IMR-90 (cell line): Measurements from ENCODE around the gene CAVIN4. TPM values are rescaled to one million over a fixed set of nuclear protein-coding genes. Genes with fewer than 3 reads are reported as not detected.

Experiments
- ATAC-seq: fragments of 200-7000 bp; cut with Tn5 transposase; 2 replicates; pipeline ENCODE4 v1.9.1; 2020; ENCODE audit warnings: low read depth, mild to moderate bottlenecking, moderate library complexity
- Bru-seq: library from RNA; stranded (reverse); fragments of 400-500 nt; gene quantifications from one replicate; lab custom pipeline; 2021; lab: Mats Ljungman, UMichigan
- BruChase-seq, 2 experiments: library from RNA; stranded (reverse); fragments of 400-500 nt; gene quantifications; one replicate each; lab custom pipeline; 2021; lab: Mats Ljungman, UMichigan
- BruUV-seq: library from RNA; stranded (reverse); fragments of 400-500 nt; replicated peaks from 2 replicates; lab custom pipeline; 2021; lab: Mats Ljungman, UMichigan
- CTCF ChIA-PET: fragments of 300-600 bp; formaldehyde crosslinking; extraction: SDS; loops from one replicate; lab custom pipeline; 2021; ENCODE audit warnings: antibody characterized with exemption; lab: Yijun Ruan, JAX
- POLR2A ChIA-PET: fragments of 300-600 bp; sonication (Branson Sonifier 250); formaldehyde crosslinking; loops from one replicate; lab custom pipeline; 2022; ENCODE audit warnings: antibody characterized with exemption; ENCODE audit not compliant: unreplicated experiment; lab: Charles Lee
- DNase-seq: peaks from one replicate; pipeline ENCODE4 v3.0.0; 2013
- H2AFZ ChIP-seq: replicated peaks from 2 replicates; pipeline ENCODE3; 2013; ENCODE audit warnings: low read length, mild to moderate bottlenecking; ENCODE audit not compliant: poor library complexity
- H2AK5ac ChIP-seq: 2 replicates; pipeline ENCODE4 v1.6.1; 2013; ENCODE audit warnings: low read depth, low read length, inconsistent platforms
- H2AK9ac ChIP-seq: replicated peaks from 2 replicates; pipeline ENCODE3; 2013; ENCODE audit warnings: mild to moderate bottlenecking, low read depth, low read length, moderate library complexity; ENCODE audit not compliant: poor library complexity
- H2BK120ac ChIP-seq: 2 replicates; pipeline ENCODE4 v1.6.1; 2013; ENCODE audit warnings: low read depth, low read length, inconsistent platforms
- H2BK15ac ChIP-seq: 3 replicates; pipeline ENCODE4 v1.6.1; 2013; ENCODE audit warnings: low read depth, low read length, inconsistent platforms
- H2BK20ac ChIP-seq: 2 replicates; pipeline ENCODE4 v1.6.1; 2013; ENCODE audit warnings: low read depth, mild to moderate bottlenecking, inconsistent platforms, low read length, moderate library complexity
- H2BK5ac ChIP-seq: 2 replicates; pipeline ENCODE4 v1.6.1; 2013; ENCODE audit warnings: mild to moderate bottlenecking, low read depth, low read length, inconsistent platforms; ENCODE audit not compliant: poor library complexity, severe bottlenecking
- H3K14ac ChIP-seq: replicated peaks from 2 replicates; pipeline ENCODE4 v1.6.1; 2013; ENCODE audit warnings: low read depth, low read length, inconsistent platforms
- H3K18ac ChIP-seq: 2 replicates; pipeline ENCODE4 v1.6.1; 2013; ENCODE audit warnings: low read depth, low read length, control low read depth
- H3K23ac ChIP-seq: 2 replicates; pipeline ENCODE4 v1.6.1; 2013; ENCODE audit warnings: low read depth, low read length, inconsistent platforms
- H3K27ac ChIP-seq: 2 replicates; pipeline ENCODE4 v1.5.1; 2013; ENCODE audit warnings: mild to moderate bottlenecking, control low read depth, low read length; ENCODE audit not compliant: insufficient read depth
- H3K27me3 ChIP-seq: 2 replicates; pipeline ENCODE4 v1.6.1; 2013; ENCODE audit warnings: low read length; ENCODE audit not compliant: control insufficient read depth, insufficient read depth
- H3K36me3 ChIP-seq: 2 replicates; pipeline ENCODE4 v1.6.1; 2013; ENCODE audit warnings: low read length, mixed read lengths; ENCODE audit not compliant: control insufficient read depth, insufficient read depth
- H3K4ac ChIP-seq: 2 replicates; pipeline ENCODE4 v1.6.1; 2013; ENCODE audit warnings: low read depth, low read length, inconsistent platforms
- H3K4me1 ChIP-seq: 2 replicates; pipeline ENCODE4 v1.6.1; 2013; ENCODE audit warnings: low read length, mixed read lengths; ENCODE audit not compliant: control insufficient read depth, insufficient read depth
- H3K4me2 ChIP-seq: 2 replicates; pipeline ENCODE4 v1.6.1; 2013; ENCODE audit warnings: low read depth, mild to moderate bottlenecking, control low read depth, low read length, moderate library complexity
- H3K4me3 ChIP-seq: 2 replicates; pipeline ENCODE4 v1.5.1; 2013; ENCODE audit warnings: low read depth, mild to moderate bottlenecking, control low read depth, low read length, moderate library complexity; ENCODE audit not compliant: insufficient read depth
- H3K56ac ChIP-seq: 2 replicates; pipeline ENCODE4 v1.6.1; 2013; ENCODE audit warnings: low read length, inconsistent platforms; ENCODE audit not compliant: insufficient read depth; ENCODE audit errors: extremely low read depth
- H3K79me1 ChIP-seq, 2 experiments: 2 replicates each; pipeline ENCODE4 v1.6.1; 2013; ENCODE audit warnings: low read length in 2 of 2, inconsistent platforms in 1 of 2, low read depth in 1 of 2
- H3K9ac ChIP-seq: 2 replicates; pipeline ENCODE4 v1.6.1; 2013; ENCODE audit warnings: low read depth, low read length, control low read depth
- H3K9me1 ChIP-seq: 2 replicates; pipeline ENCODE4 v1.6.1; 2013; ENCODE audit warnings: low read length, inconsistent platforms; ENCODE audit not compliant: insufficient read depth
- H3K9me3 ChIP-seq: 2 replicates; pipeline ENCODE4 v1.6.1; 2013; ENCODE audit warnings: low read length; ENCODE audit not compliant: control insufficient read depth, insufficient read depth
- H4K20me1 ChIP-seq: 2 replicates; pipeline ENCODE4 v1.6.1; 2013; ENCODE audit warnings: low read length, inconsistent platforms; ENCODE audit not compliant: insufficient read depth
- H4K5ac ChIP-seq: 2 replicates; pipeline ENCODE4 v1.6.1; 2013; ENCODE audit warnings: mild to moderate bottlenecking, low read depth, low read length, control low read depth
- H4K8ac ChIP-seq, 2 experiments: 2 replicates each; pipeline ENCODE4 v1.6.1; 2013; ENCODE audit warnings: low read depth in 2 of 2, low read length in 2 of 2, control low read depth in 1 of 2, inconsistent platforms in 1 of 2
- H4K91ac ChIP-seq: 2 replicates; pipeline ENCODE4 v1.6.1; 2013; ENCODE audit warnings: low read depth, low read length, inconsistent platforms; ENCODE audit not compliant: insufficient read depth
- CEBPB ChIP-seq: IDR thresholded peaks from 2 replicates; pipeline ENCODE4 v1.6.1; 2012; ENCODE audit warnings: low read depth, low read length, improper control_type of control experiment
- FOS ChIP-seq: fragments of 150-350 bp; IDR thresholded peaks from 2 replicates; pipeline ENCODE4 v1.6.1; 2016; ENCODE audit warnings: low read depth, low read length
- MAZ ChIP-seq: IDR thresholded peaks from 2 replicates; pipeline ENCODE4 v1.6.1; 2012; ENCODE audit warnings: low read depth, mild to moderate bottlenecking, low read length, improper control_type of control experiment, moderate library complexity, borderline replicate concordance
- MXI1 ChIP-seq: IDR thresholded peaks from 2 replicates; pipeline ENCODE4 v1.6.1; 2012; ENCODE audit warnings: low read depth, mild to moderate bottlenecking, low read length, moderate library complexity, borderline replicate concordance
- NFE2L2 ChIP-seq: fragments of 150-350 bp; IDR thresholded peaks from 2 replicates; pipeline ENCODE4 v1.6.1; 2016; ENCODE audit warnings: low read depth, mild to moderate bottlenecking, low read length
- RAD21 ChIP-seq: IDR thresholded peaks from 2 replicates; pipeline ENCODE4 v1.6.1; 2012; ENCODE audit warnings: low read length, improper control_type of control experiment
- RCOR1 ChIP-seq: IDR thresholded peaks from 2 replicates; pipeline ENCODE4 v1.6.1; 2012; ENCODE audit warnings: mild to moderate bottlenecking, low read length, improper control_type of control experiment; ENCODE audit not compliant: insufficient replicate concordance
- RFX5 ChIP-seq: IDR thresholded peaks from 2 replicates; pipeline ENCODE4 v1.8.0; 2012; ENCODE audit warnings: low read depth, mild to moderate bottlenecking, low read length, moderate library complexity
- SMC3 ChIP-seq: fragments of 150-350 bp; IDR thresholded peaks from 2 replicates; pipeline ENCODE4 v1.6.1; 2016; ENCODE audit warnings: low read depth, mild to moderate bottlenecking, antibody characterized with exemption, low read length, moderate library complexity
- WGBS, 2 experiments: methylation state at CpG; one replicate each; pipeline versions ENCODE4 v1.1.5 to v1.1.7; 2013; ENCODE audit warnings: missing lambda C conversion rate in 2 of 2; ENCODE audit not compliant: insufficient read length in 1 of 2; ENCODE audit errors: extremely low coverage in 2 of 2; 5-methylcytosine and 5-hydroxymethylcytosine counted together
- dilution Hi-C: fragments of 300-500 bp; cut with HindIII; formaldehyde crosslinking; loops from one replicate; pipeline ENCODE4 v1.14.3; 2018; ENCODE audit warnings: low sequenced_read_pairs; ENCODE audit not compliant: unreplicated experiment
- in situ Hi-C: fragments of 300-500 bp; cut with MboI; formaldehyde crosslinking; loops from 3 replicates; pipeline ENCODE4 v1.14.3; 2019; ENCODE audit warnings: low sequenced_read_pairs, inconsistent platforms, mixed read lengths
- intact Hi-C: fragments of 100-400 bp; cut with micrococcal nuclease; formaldehyde crosslinking; loops from 2 replicates; pipeline ENCODE4 v1.10.0; 2022
- long read RNA-seq: library from polyadenylated mRNA; unstranded; transcript quantifications from one replicate; pipeline ENCODE4 v2.0.0, GENCODE V29; 2021; ENCODE audit not compliant: unreplicated experiment
- polyA plus RNA-seq, 3 experiments: library from polyadenylated mRNA; depleted of rRNA; stranded (reverse); fragments of >200 nt; gene quantifications; 2 replicates each; pipeline ENCODE4 v1.2.3, GENCODE V29; 2012; ENCODE audit warnings: low replicate concordance in 1 of 3
- total RNA-seq: library from RNA; depleted of rRNA; stranded (reverse); fragments of >200 nt; gene quantifications from 2 replicates; pipeline ENCODE4 v1.2.3, GENCODE V29; 2012; rRNA removed
- TF ChIP-seq, protein P1 (sequence below): conservative IDR thresholded peaks from 2 replicates; pipeline ENCODE4 v1.5.1; 2012; ENCODE audit warnings: mild to moderate bottlenecking, low read depth, low read length, improper control_type of control experiment
- TF ChIP-seq, protein P2 (sequence below): fragments of 150-350 bp; IDR thresholded peaks from 2 replicates; pipeline ENCODE4 v1.6.1; 2016; ENCODE audit warnings: low read depth, mild to moderate bottlenecking, low read length, moderate library complexity, borderline replicate concordance

Gene CAVIN4, protein sequence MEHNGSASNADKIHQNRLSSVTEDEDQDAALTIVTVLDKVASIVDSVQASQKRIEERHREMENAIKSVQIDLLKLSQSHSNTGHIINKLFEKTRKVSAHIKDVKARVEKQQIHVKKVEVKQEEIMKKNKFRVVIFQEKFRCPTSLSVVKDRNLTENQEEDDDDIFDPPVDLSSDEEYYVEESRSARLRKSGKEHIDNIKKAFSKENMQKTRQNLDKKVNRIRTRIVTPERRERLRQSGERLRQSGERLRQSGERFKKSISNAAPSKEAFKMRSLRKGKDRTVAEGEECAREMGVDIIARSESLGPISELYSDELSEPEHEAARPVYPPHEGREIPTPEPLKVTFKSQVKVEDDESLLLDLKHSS
- 2.2 and 4.2 TPM in 2 replicates for total RNA-seq
- polyA plus RNA-seq (2012; rRNA removed): 2.3 and 2.6 TPM in 2 replicates
- polyA plus RNA-seq (2012; cell fraction: cytosol; rRNA removed): 0.29 and 0.53 TPM in 2 replicates
- polyA plus RNA-seq (2012; cell fraction: nucleus; rRNA removed; ENCODE audit: low replicate concordance): 0.54 and 2.8 TPM in 2 replicates
- Bru-seq, nascent RNA: percentile 71 among the genes with signal in this experiment
- BruChase-seq, experiment 1, labeled RNA remaining after a 6-hour chase: percentile 65 among the genes with signal in this experiment
- percentile 65 among the genes with signal in this experiment for BruChase-seq, experiment 2, labeled RNA remaining after a 2-hour chase
- long read RNA-seq: 0 reads

DNA sequence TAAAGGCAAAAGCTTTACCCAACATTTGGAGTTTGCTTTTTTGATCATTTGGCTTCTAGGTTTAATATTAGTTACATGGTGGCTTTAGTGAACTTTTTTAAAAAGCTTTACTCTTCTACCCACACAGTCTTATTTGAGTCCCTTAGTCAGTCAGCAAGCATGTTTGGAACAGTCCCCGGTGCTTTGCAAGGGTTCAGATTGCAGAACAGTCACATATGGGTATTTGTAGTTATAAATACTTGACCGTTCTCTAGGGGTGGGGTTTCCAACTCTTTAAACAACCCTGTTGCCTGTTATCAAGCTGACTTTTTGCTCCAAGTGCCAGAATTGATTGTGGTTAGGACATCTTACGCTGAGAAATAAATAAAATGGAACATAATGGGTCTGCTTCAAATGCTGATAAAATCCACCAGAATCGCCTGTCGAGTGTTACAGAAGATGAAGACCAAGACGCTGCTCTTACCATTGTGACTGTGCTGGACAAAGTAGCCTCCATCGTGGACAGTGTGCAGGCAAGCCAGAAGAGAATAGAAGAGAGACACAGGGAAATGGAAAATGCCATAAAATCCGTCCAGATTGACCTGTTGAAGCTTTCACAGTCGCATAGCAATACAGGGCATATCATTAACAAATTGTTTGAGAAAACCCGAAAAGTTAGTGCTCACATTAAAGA is at the start of gene CAVIN4:
Gene CAVIN4 (plus strand): TSS at position 304 of the 673 bp plus-strand sequence. CDS start 65 bp downstream, at position 369.
- Histone ChIP-seq H2AFZ (no peak within 1 kb of the TSS), H3K14ac (no peak within 1 kb of the TSS), H4K20me1 (no peaks in the 10 kb centered on the region), H3K4me2 (peak within 1 kb of the TSS; percentile 35), H3K27ac (peak within 1 kb of the TSS; percentile 3; the same call in 1 of the 2 replicates), H3K4me3 (no peak within 1 kb of the TSS), H3K27me3 (no peaks in the 10 kb centered on the region), H2BK120ac (peak within 1 kb of the TSS; percentile 22), H3K4me1 (peaks cover 13% of the 10 kb centered on the region), H4K91ac (no peak within 1 kb of the TSS; the same call in 1 of the 2 replicates), H4K5ac (no peak within 1 kb of the TSS; the same call in 1 of the 2 replicates), H3K36me3 (no peaks in the 10 kb centered on the region), H3K4ac (peak within 1 kb of the TSS; percentile 53), H2AK5ac (0 out of 2 replicates have a peak within 1 kb of the TSS, but pooled peaks have one; percentile 1), H2AK9ac (no peak within 1 kb of the TSS), H3K79me1 (peaks cover 4 to 7% of the 10 kb centered on the region in 2 experiments; a peak in 3 of 4 replicates), H3K56ac (no peak within 1 kb of the TSS), H2BK5ac (peak within 1 kb of the TSS; percentile 56), H3K9ac (no peak within 1 kb of the TSS), H2BK20ac (peak within 1 kb of the TSS; percentile 61; the same call in 1 of the 2 replicates), H3K23ac (no peak within 1 kb of the TSS), H3K9me1 (peaks cover 9% of the 10 kb centered on the region; the same call in 1 of the 2 replicates), H4K8ac (peak within 1 kb of the TSS in 1 of 2 experiments; percentile 7; a peak in 1 of 4 replicates), H3K9me3 (no peaks in the 10 kb centered on the region), H3K18ac (peak within 1 kb of the TSS; percentile 11; the same call in 1 of the 2 replicates), H2BK15ac (no peak within 1 kb of the TSS; the same call in 2 of the 3 replicates)
- 65% methylated on average over 6 of the region's 10 CpGs; no CpG with 5 or more reads in 1 of the 2 experiments for WGBS, 2 experiments
- DNase-seq (peak; percentile 91), ATAC-seq (peak; percentile 89)
- ChIA-PET POLR2A (no interaction called here), CTCF (interaction anchor here (0.6 to 1.1 kb wide), 3 partner anchors 17 to 1782 kb away, joined by 3 read pairs; partner anchors contain the start of gene ANKS6)
- no TSS peak for BruUV-seq
- in situ Hi-C loops (loop anchor here (25.0 kb wide), 2 partner anchors 541 to 1391 kb away; no protein-coding TSS in a partner anchor), dilution Hi-C loops (no loop called here), intact Hi-C loops (no loop called here)
- TF ChIP-seq MAZ (no peak), RCOR1 (no peak), FOS (0 out of 2 replicates have a peak, but pooled peaks have one; percentile 5), CEBPB (peak; percentile 63; the same call in 1 of the 2 replicates), NFE2L2 (no peak), SMC3 (no peak), RAD21 (no peak), MXI1 (no peak), RFX5 (no peak)
- TF ChIP-seq, protein P1, sequence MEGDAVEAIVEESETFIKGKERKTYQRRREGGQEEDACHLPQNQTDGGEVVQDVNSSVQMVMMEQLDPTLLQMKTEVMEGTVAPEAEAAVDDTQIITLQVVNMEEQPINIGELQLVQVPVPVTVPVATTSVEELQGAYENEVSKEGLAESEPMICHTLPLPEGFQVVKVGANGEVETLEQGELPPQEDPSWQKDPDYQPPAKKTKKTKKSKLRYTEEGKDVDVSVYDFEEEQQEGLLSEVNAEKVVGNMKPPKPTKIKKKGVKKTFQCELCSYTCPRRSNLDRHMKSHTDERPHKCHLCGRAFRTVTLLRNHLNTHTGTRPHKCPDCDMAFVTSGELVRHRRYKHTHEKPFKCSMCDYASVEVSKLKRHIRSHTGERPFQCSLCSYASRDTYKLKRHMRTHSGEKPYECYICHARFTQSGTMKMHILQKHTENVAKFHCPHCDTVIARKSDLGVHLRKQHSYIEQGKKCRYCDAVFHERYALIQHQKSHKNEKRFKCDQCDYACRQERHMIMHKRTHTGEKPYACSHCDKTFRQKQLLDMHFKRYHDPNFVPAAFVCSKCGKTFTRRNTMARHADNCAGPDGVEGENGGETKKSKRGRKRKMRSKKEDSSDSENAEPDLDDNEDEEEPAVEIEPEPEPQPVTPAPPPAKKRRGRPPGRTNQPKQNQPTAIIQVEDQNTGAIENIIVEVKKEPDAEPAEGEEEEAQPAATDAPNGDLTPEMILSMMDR: no peak
- TF ChIP-seq, protein P2, sequence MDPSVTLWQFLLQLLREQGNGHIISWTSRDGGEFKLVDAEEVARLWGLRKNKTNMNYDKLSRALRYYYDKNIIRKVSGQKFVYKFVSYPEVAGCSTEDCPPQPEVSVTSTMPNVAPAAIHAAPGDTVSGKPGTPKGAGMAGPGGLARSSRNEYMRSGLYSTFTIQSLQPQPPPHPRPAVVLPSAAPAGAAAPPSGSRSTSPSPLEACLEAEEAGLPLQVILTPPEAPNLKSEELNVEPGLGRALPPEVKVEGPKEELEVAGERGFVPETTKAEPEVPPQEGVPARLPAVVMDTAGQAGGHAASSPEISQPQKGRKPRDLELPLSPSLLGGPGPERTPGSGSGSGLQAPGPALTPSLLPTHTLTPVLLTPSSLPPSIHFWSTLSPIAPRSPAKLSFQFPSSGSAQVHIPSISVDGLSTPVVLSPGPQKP: no peak
